GM18868 (cell line): ENCODE measurements around the gene MAP3K5.
"Not testable (repeated sequence)": the region's sequence is repeated elsewhere in the genome, so short reads cannot be mapped to it uniquely, and the experiment has no call there.

Source experiments
- ATAC-seq: cut with Tn5 transposase; IDR thresholded peaks from one replicate; pipeline ENCODE4 v1.9.1; 2021; ENCODE audit warnings: mild to moderate bottlenecking, moderate library complexity; ENCODE audit not compliant: unreplicated experiment

Gene MAP3K5

DNA sequence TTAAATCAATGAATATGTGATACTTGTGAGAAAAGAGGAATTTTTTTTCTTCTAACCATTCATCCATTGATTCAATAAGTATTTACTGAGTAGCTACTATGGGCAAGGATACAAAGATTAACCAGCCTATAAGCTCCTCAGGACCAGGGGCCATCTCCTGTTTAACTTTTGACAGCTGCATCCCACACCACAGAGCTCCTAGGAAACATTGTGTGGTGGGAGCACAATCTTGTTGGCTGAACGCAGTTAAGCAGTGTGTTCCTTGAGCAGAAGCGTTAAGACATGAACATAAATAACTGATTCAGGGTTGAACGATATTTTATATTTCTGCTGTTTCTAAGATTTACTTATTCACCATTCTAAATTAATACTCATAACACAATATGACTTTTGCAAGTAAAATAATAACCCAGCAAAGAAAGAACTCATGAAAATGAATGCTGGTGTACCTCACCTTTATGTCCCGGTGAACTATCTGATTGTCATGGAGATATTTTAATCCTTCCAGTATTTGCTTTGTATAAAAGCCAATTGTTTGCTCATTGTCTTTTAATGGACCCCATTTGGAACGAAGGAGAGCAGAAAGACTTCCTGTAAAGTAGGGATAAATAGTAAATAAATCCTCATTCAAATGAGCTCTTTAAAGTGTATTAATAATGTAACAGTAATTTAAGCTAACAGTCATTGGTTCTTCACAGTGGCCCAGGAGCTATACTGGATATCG lies 179.4 kb downstream of the MAP3K5 start:
- ATAC-seq: no peak

DNA sequence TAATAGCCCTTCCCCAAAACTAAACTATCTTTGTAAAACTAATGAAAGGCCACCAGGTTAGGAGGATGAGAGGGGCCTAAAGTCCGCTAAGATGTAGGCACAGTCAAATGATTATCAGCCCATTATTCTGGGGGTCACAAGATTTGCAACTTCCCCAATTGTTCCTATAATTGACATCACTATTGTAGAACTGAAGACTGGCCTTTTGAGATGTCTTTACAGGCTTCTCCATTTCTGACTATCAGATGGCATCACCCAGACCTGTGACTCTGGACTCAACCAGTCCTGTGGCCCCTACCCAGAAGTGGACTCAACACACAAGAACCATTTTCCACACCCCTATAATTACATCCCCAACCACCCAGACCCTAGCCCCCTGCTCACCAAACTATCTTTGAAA lies 180.5 kb downstream of the MAP3K5 start:
- no peak for ATAC-seq

- no peak for ATAC-seq
Measured at GRCh38 chr6:136611133-136611532, 181.1 kb downstream of the MAP3K5 start.

DNA sequence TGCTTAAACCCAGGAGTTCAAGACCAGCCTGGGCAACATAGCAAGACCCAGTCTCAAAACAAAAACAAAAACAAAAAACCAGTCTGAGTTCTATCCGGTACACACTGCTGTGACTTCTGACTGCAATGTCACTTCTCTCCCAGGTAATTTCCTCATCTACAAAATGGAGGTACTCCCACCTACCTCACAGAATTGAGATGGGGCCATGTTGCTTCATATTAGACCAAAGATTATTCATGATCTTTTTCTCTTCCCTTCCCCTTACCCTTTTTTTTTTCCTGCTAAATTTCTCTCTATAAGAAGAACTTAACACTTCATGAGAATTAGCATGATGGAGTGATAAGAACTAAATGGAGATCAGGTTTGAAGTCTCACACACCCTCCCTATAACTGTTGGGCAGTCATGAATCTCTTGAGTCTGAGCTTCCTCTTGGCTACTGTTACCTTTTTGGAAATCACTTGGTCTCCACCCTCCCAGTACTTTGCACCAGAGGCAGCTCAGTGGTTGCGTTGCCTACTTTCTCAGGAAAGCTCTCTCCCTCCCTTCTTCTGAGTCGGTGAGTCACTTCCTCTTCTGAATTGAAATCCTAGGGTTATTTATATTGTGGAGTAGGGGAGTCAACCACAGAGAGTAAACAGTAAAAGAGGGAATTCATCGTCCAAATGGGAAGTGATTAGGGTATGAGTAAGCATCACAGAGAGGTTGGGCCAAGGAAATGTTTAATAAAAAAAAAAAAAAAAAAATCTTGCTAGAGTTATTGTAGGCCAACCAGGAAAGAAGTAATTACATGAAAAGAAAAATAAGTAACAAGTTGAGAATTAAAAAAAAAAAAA lies 182.2 kb downstream of the MAP3K5 start:
- ATAC-seq: no peak

- ATAC-seq: peak; percentile 6
Measured at GRCh38 chr6:136608991-136609390, 183.3 kb downstream of the MAP3K5 start.

- peak; percentile 86 for ATAC-seq
Measured at GRCh38 chr6:136607932-136608772, 184.1 kb downstream of the MAP3K5 start.

DNA sequence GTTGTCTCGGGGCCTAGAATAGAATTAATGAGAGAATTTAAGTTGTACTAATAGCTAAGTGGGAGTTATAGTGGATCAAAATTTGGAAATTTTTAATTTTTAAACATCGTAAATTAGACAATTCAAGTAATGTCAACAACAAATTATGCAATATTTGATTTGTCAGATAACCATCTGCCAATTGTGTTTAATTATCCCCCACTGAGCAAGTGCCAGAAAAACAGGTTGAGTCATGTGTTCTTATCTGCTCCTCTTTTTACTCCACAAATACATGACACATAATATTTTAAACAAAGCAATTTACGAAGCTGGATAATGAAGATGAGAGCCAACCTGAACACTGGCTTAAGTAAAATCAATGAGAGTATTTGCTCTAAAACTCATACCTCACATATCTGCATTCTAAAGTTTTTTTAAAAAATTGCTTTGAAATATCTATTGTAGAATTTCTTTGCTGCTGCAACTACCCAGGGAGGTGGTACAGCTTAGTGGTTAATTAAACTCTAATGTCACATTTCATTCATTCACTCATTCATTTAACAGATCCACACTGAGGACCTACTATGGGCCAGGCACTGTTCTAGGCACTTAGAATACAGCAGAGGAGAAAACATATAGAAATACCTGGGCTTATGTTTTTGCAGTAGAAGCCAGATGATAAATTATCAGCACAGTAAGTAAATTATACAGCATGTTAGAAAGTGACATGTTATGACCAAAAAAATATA lies 184.9 kb downstream of the MAP3K5 start:
- ATAC-seq: no peak

- no peak for ATAC-seq
Measured at GRCh38 chr6:136604928-136605510, 187.3 kb downstream of the MAP3K5 start.

- ATAC-seq: no peak
Measured at GRCh38 chr6:136604328-136604825, 187.9 kb downstream of the MAP3K5 start.

- ATAC-seq: no peak
Measured at GRCh38 chr6:136600818-136601217, 191.5 kb downstream of the MAP3K5 start.

DNA sequence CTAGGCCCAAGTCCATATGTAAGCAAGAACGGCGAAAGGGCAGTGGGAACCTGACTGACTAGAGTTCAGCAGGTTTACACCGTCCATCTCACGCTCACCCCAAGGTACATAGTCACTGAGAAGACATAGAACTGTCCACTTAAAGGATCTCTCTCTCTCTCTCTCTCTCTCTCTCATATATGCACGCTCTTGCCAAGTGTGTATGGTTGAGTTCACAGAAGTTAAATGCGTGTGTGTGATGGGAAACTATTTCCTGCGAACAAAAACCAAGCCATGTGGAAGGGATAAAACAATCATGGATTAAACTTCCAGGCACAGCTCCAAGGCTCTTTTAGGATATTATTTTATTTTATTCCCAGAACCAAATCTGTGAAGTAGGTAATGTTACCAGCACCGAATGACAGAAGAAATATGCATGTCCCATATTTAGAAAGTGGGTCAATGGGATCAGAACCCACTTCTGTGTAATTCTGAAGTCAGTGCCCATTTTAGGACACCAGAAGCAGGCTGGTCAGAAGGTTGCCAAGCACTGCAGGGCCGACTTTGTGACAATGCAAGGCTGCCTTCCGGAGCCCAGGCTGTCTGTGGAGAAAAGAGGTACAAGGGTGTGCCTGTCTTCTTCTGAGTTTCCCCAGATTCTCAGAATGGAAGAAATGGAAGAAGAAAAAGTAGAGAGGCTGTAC lies 192.8 kb downstream of the MAP3K5 start:
- no peak for ATAC-seq

GRCh38 chr6:136598048-136598447 lies 194.2 kb downstream of the MAP3K5 start:
- no peak for ATAC-seq

DNA sequence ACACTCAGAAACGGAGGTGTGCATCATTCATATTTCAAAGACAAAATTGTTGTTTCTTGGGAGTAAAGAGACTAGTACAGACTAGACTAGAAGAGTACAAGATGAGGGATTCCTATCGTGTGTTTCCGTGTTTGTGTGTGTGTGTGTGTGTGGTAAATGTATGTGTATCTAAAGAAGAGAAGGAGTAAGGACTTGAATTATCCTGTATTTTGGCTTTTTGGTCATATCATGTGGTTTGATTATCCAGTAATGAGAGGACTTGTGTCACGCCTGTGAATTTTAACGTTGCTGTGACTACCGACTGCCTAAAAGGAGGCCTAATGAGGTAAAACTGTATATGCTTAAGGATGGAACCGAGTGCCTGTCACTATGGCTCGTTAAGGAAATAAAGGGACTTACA lies 197.6 kb downstream of the MAP3K5 start:
- ATAC-seq: no peak

DNA sequence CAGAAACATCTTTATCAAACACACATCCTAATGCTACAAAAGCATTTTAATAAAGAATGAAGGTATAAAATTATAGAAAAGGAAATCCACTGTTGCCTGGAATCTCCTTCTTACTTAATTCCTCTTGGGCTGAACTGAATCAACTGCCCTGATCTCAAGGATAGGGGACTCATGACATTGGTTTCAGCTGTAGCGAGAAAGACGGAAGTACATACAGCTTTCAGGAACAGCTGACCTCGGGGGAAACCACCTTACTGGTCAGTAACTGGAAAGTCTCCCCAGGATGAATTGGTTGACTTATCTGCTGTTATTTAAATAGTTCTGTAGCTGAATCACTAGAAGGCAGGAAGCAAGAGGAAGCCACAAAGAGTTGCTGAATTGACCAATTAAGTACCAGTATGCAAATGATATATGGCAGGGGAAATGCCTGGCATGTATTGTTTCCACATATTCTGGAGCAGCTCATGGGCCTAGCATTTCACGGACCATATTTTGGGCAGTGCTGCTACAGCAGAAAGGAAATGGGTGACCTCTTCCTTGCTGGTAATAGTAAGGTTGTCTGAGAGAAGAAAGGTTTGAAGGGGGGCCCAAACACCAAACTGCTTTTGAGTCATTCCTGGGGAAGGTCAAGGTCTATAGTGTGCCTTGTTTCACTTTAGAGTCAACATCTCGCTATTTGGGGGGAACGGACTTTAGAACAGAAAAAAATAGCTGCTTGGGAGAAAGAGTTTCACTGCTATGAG lies 198.4 kb downstream of the MAP3K5 start:
- ATAC-seq: peak; percentile 96

GRCh38 chr6:136592930-136593673 lies 199.2 kb downstream of the MAP3K5 start:
- ATAC-seq: no peak

DNA sequence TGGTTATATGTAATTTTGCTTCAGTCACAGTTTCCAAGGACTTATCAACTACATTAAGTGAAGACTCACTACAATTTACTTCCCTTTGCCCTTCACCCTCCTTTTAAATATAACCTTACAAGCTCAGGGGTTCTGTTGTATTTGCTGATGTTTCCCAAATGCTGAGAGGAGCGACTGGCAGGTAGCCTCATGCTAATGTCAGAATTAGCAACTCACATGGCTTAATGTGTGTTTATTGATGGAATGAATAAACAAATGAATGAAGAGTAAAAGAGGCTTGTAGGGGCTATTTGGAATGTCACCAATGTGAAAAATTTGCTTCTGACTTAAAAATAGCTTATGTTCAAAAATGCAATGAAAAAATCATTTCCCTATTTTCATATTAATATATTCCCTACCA lies 200.7 kb downstream of the MAP3K5 start:
- ATAC-seq: no peak

GRCh38 chr6:136590846-136591245 lies 201.4 kb downstream of the MAP3K5 start:
- ATAC-seq: not testable (repeated sequence)

DNA sequence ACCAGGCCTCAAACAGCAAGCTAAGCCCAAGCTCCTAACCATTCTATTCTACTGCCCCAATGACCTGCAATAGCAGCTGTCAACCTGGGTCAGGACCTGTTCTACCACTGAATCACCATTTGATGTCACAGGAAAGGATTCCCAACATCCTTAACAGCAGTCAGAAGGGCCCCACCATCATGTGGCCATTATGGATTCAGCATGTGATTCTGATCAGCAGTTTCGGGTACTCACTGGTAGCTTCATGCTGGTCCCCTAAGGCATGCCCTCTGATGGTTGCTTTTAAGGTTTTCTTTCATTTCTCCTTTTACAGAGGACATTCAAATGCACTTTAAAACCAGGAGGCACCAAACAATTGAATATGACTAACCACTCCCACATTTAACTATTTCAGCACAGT lies 204.8 kb downstream of the MAP3K5 start:
- peak; percentile 44 for ATAC-seq
